GM21360 (cell line): Measurements from ENCODE around the gene LTB4R.
"Not testable (repeated sequence)": the region's sequence is repeated elsewhere in the genome, so short reads cannot be mapped to it uniquely, and the experiment has no call there.

Experiments used
- ATAC-seq: cut with Tn5 transposase; IDR thresholded peaks from one replicate; pipeline ENCODE4 v1.9.1; 2021; ENCODE audit warnings: mild to moderate bottlenecking, moderate library complexity; ENCODE audit not compliant: unreplicated experiment

Gene LTB4R

GRCh38 chr14:24317141-24317928 lies 6.0 kb downstream of the LTB4R start:
- no peak for ATAC-seq

GRCh38 chr14:24321212-24321975 lies 10.1 kb downstream of the LTB4R start:
- no peak for ATAC-seq

- no peak for ATAC-seq
Measured at GRCh38 chr14:24322672-24323071, 11.4 kb downstream of the LTB4R start.

- no peak for ATAC-seq
Measured at GRCh38 chr14:24323341-24323740, 12.0 kb downstream of the LTB4R start.

GRCh38 chr14:24324024-24324423 lies 12.7 kb downstream of the LTB4R start:
- no peak for ATAC-seq

GRCh38 chr14:24325041-24325530 lies 13.8 kb downstream of the LTB4R start:
- ATAC-seq, result no peak

GRCh38 chr14:24325963-24326362 lies 14.7 kb downstream of the LTB4R start:
- ATAC-seq, result no peak

GRCh38 chr14:24327303-24327702 lies 16.0 kb downstream of the LTB4R start:
- no peak for ATAC-seq

GRCh38 chr14:24327914-24328313 lies 16.6 kb downstream of the LTB4R start:
- ATAC-seq, result not testable (repeated sequence)

GRCh38 chr14:24329073-24329663 lies 17.9 kb downstream of the LTB4R start:
- no peak for ATAC-seq

GRCh38 chr14:24329736-24330135 lies 18.4 kb downstream of the LTB4R start:
- no peak for ATAC-seq

GRCh38 chr14:24330973-24331674 lies 19.8 kb downstream of the LTB4R start:
- no peak for ATAC-seq

- no peak for ATAC-seq
Measured at GRCh38 chr14:24331731-24332267, 20.5 kb downstream of the LTB4R start.

GRCh38 chr14:24332268-24332993 lies 21.1 kb downstream of the LTB4R start:
- peak; percentile 83 for ATAC-seq

GRCh38 chr14:24334431-24335291 lies 23.4 kb downstream of the LTB4R start, which contains the start of gene ADCY4:
TSS of gene ADCY4 (minus strand) at chr14:24335071. CDS start at chr14:24334652, 419 bp downstream.
- ATAC-seq, result no peak

GRCh38 chr14:24335461-24336171 lies 24.3 kb downstream of the LTB4R start:
- no peak for ATAC-seq

GRCh38 chr14:24337144-24337823 lies 26.0 kb downstream of the LTB4R start:
- ATAC-seq, result no peak

- no peak for ATAC-seq
Measured at GRCh38 chr14:24337824-24338175, 26.5 kb downstream of the LTB4R start.
